Pancreas (tissue), 10 donors: ENCODE results near the gene CD300C. TPM values are rescaled to one million over a fixed set of nuclear protein-coding genes. Genes with fewer than 3 reads are reported as not detected.

Experiments used
- ATAC-seq, 4 donors: fragments of 200-7000 bp; cut with Tn5 transposase; one replicate each; pipeline versions ENCODE4 v1.8.0 to v1.9.1; 2020; ENCODE audit warnings: mild to moderate bottlenecking in 4 of 4, moderate library complexity in 4 of 4
- DNase-seq, 6 donors: peaks; one replicate each; pipeline ENCODE4 v3.0.0-alpha.2; 2020
- FAIRE-seq: peaks from 2 replicates; lab custom pipeline; 2012; peaks lifted over from hg19 to GRCh38; lab: Jason Lieb, UNC
- H3K27ac ChIP-seq, 4 donors: fragments of 200-600 bp; sonication (generic); 1 replicate in 3 of 4; 2 replicates in 1 of 4; pipeline versions ENCODE4 v1.5.0 to v1.8.0; 2020
- H3K27me3 ChIP-seq, 4 donors: fragments of 200-600 bp; one replicate each; pipeline ENCODE4 v1.8.0; 2021
- H3K36me3 ChIP-seq, 3 donors: fragments of 200-600 bp; sonication (generic) in 1 of 3; one replicate each; pipeline versions ENCODE4 v1.5.0 to v1.8.0; 2020 to 2021
- H3K4me1 ChIP-seq, 3 donors: fragments of 200-600 bp; one replicate each; pipeline ENCODE4 v1.8.0; 2021
- H3K4me3 ChIP-seq, 4 donors: fragments of 200-600 bp; sonication (generic) in 2 of 4; one replicate each; pipeline versions ENCODE4 v1.5.0 to v1.8.0; 2020 to 2021
- H3K9me3 ChIP-seq, 4 donors: fragments of 200-600 bp; one replicate each; pipeline ENCODE4 v1.8.0; 2021
- CTCF ChIP-seq, 4 donors: fragments of 200-600 bp; sonication (generic) in 3 of 4; IDR thresholded peaks; one replicate each; pipeline versions ENCODE4 v1.5.0 to v1.8.0; 2021; ENCODE audit warnings: antibody characterized with exemption in 4 of 4
- WGBS, 2 donors: extraction: QIAGEN DNeasy Blood & Tissue Kit; methylation state at CpG; one replicate each; pipeline ENCODE4 v1.1.7; 2013; 5-methylcytosine and 5-hydroxymethylcytosine counted together
- intact Hi-C, 3 donors: fragments of 100-400 bp; cut with DNase I; formaldehyde crosslinking; loops; one replicate each; pipeline versions ENCODE4 v1.11.1 to v1.14.2; 2022
- polyA plus RNA-seq, 2 donors: library from polyadenylated mRNA; stranded (reverse); fragments of 200-250 nt; gene quantifications; one replicate each; pipeline ENCODE4 v1.2.3, GENCODE V29; 2013
- total RNA-seq, 6 donors: library from RNA; stranded (reverse); fragmentation: NEBNext Ultra II Directional in 4 of 6; extraction: Animal tissue kit (Norgen Biotek cat#: 25700) in 4 of 6; gene quantifications; one replicate each; pipeline versions ENCODE4 v1.2.1 to v1.2.4, GENCODE V29; 2021 to 2023
- donor health status: healthy with polysubstance abuse.
- donor health status: DM: no; HTN: no; CAD: no; lungs with moderate emphysema.
- donor health status: DM: no; HTN: no; CAD: no.
- donor health status: control.
- donor health status: control.
- donor health status: Bipolar disorder and iron deficiency.
- donor health status: DM: yes; HTN: yes; CAD: no.
- donor health status: DM: no; HTN: no; CAD: no.
- donor health status: DM: no; HTN: no; CAD: no.
- donor health status: DM: yes; HTN: yes; CAD: no.

Gene CD300C
- total and polyA plus RNA-seq, 8 donors: 0.19 to 1.5 (median 0.22) TPM; not detected in 1

- H3K4me1 ChIP-seq: no peaks in the 10 kb centered on the region
- no peaks in the 10 kb centered on the region for H3K9me3 ChIP-seq
- DNase-seq (peak in 1 of 6 donors; percentile 21), FAIRE-seq (no peak), ATAC-seq (no peak)
- H3K27me3 ChIP-seq: no peaks in the 10 kb centered on the region
- no peaks in the 10 kb centered on the region for H3K36me3 ChIP-seq
- intact Hi-C loops: no loop called here
- 67 to 71% methylated on average over 7 of the region's 7 CpGs for WGBS, 2 donors
- TF ChIP-seq CTCF (IDR thresholded peaks at IDR 0.05): no peak
- H3K27ac ChIP-seq: no peak overlapping the region
- H3K4me3 ChIP-seq: no peak overlapping the region
Measured at GRCh38 chr17:74546586-74546985, 671 bp upstream of the CD300C start.

GRCh38 chr17:74544991-74545842 is 698 bp downstream of the CD300C start:
- Histone ChIP-seq H3K27ac (no peak overlapping the region), H3K9me3 (no peaks in the 10 kb centered on the region), H3K27me3 (no peaks in the 10 kb centered on the region), H3K4me3 (no peak overlapping the region), H3K4me1 (no peaks in the 10 kb centered on the region), H3K36me3 (no peaks in the 10 kb centered on the region)
- DNase-seq (peak in 1 of 6 donors; percentile 45), FAIRE-seq (no peak), ATAC-seq (peak in 2 of 4 donors; percentile 22 to 40)
- intact Hi-C loops: no loop called here
- WGBS, 2 donors: 59 to 65% methylated on average over 16 of the region's 16 CpGs
- no peak for TF ChIP-seq CTCF (IDR thresholded peaks at IDR 0.05)

- H3K4me3 ChIP-seq: no peak overlapping the region
- TF ChIP-seq CTCF (IDR thresholded peaks at IDR 0.05): no peak
- H3K9me3 ChIP-seq: no peaks in the 10 kb centered on the region
- WGBS, 2 donors: 63 to 69% methylated on average over 18 of the region's 18 CpGs
- H3K27me3 ChIP-seq: no peaks in the 10 kb centered on the region
- H3K27ac ChIP-seq: no peak overlapping the region
- FAIRE-seq: no peak
- no peaks in the 10 kb centered on the region for H3K4me1 ChIP-seq
- no peaks in the 10 kb centered on the region for H3K36me3 ChIP-seq
- DNase-seq: peak in 1 of 6 donors; percentile 40
- ATAC-seq: no peak
- intact Hi-C loops: no loop called here
Measured at GRCh38 chr17:74543891-74544760, 1.8 kb downstream of the CD300C start.

- no peak for FAIRE-seq
- TF ChIP-seq CTCF (IDR thresholded peaks at IDR 0.05): no peak
Measured at GRCh38 chr17:74543406-74543805, 2.5 kb downstream of the CD300C start.

More at GRCh38 chr17:74543406-74543805, 2.5 kb downstream of the CD300C start:
- intact Hi-C loops: no loop called here
- H3K27ac ChIP-seq: no peak overlapping the region
- no peaks in the 10 kb centered on the region for H3K4me1 ChIP-seq
- WGBS, 2 donors: 50 to 60% methylated on average over 13 to 14 of the region's 14 CpGs
- ATAC-seq (no peak), DNase-seq (no peak)
- no peak overlapping the region for H3K4me3 ChIP-seq
- no peaks in the 10 kb centered on the region for H3K27me3 ChIP-seq
- no peaks in the 10 kb centered on the region for H3K9me3 ChIP-seq
- no peaks in the 10 kb centered on the region for H3K36me3 ChIP-seq
